Osteocyte (in vitro differentiated cells): ENCODE measurements around the gene ANXA5. TPM values are rescaled to one million over a fixed set of nuclear protein-coding genes. Genes with fewer than 3 reads are reported as not detected.

Source experiments
- DNase-seq: peaks from one replicate; pipeline ENCODE4 v3.0.0; 2021; ENCODE audit warnings: mixed read lengths; ENCODE audit not compliant: unreplicated experiment; ENCODE audit errors: extremely low spot score
- H3K27ac Mint-ChIP-seq: one replicate; pipeline ENCODE4 v1.8.0; 2021; ENCODE audit warnings: mild to moderate bottlenecking, mixed read lengths; ENCODE audit not compliant: unreplicated experiment
- H3K27me3 Mint-ChIP-seq: one replicate; pipeline ENCODE4 v1.8.0; 2021; ENCODE audit warnings: mixed read lengths; ENCODE audit not compliant: unreplicated experiment
- H3K36me3 Mint-ChIP-seq: one replicate; pipeline ENCODE4 v1.8.0; 2021; ENCODE audit warnings: mixed read lengths; ENCODE audit not compliant: unreplicated experiment
- H3K4me1 Mint-ChIP-seq: one replicate; pipeline ENCODE4 v1.8.0; 2021; ENCODE audit warnings: mixed read lengths; ENCODE audit not compliant: unreplicated experiment
- H3K4me3 Mint-ChIP-seq: one replicate; pipeline ENCODE4 v1.8.0; 2021; ENCODE audit warnings: mild to moderate bottlenecking, moderate library complexity, mixed read lengths; ENCODE audit not compliant: unreplicated experiment
- H3K9me3 Mint-ChIP-seq: one replicate; pipeline ENCODE4 v1.8.0; 2021; ENCODE audit warnings: mixed read lengths; ENCODE audit not compliant: unreplicated experiment
- CTCF ChIP-seq: fragments of 200-600 bp; sonication (generic); IDR thresholded peaks from 2 replicates; pipeline ENCODE4 v1.5.0; 2021; ENCODE audit warnings: antibody characterized with exemption, mild to moderate bottlenecking, moderate library complexity
- total RNA-seq: library from RNA; stranded (reverse); gene quantifications from 2 replicates; pipeline ENCODE4 v1.2.1, GENCODE V29; 2021

The ANXA5 gene
- total RNA-seq, 1 donor from 2014 or later = 488 TPM

- no peak for DNase-seq
- no peaks in the 10 kb centered on the region for H3K36me3 Mint-ChIP-seq
- peaks cover 10% of the 10 kb centered on the region for H3K4me1 Mint-ChIP-seq
- H3K27me3 Mint-ChIP-seq = no peaks in the 10 kb centered on the region
- no peak for TF ChIP-seq CTCF
- H3K9me3 Mint-ChIP-seq = no peaks in the 10 kb centered on the region
- no peak overlapping the region for H3K4me3 Mint-ChIP-seq
- no peak overlapping the region for H3K27ac Mint-ChIP-seq
These were observed 45.2 kb downstream of the ANXA5 start for GRCh38 chr4:121651597-121651996.

- TF ChIP-seq CTCF = no peak
- H3K9me3 Mint-ChIP-seq = no peaks in the 10 kb centered on the region
- H3K27ac Mint-ChIP-seq = no peak overlapping the region
- H3K4me1 Mint-ChIP-seq = peaks cover 7% of the 10 kb centered on the region
- DNase-seq = no peak
- H3K27me3 Mint-ChIP-seq = no peaks in the 10 kb centered on the region
- H3K36me3 Mint-ChIP-seq = no peaks in the 10 kb centered on the region
- no peak overlapping the region for H3K4me3 Mint-ChIP-seq
These were observed 46.0 kb downstream of the ANXA5 start for GRCh38 chr4:121650741-121651140.

DNA sequence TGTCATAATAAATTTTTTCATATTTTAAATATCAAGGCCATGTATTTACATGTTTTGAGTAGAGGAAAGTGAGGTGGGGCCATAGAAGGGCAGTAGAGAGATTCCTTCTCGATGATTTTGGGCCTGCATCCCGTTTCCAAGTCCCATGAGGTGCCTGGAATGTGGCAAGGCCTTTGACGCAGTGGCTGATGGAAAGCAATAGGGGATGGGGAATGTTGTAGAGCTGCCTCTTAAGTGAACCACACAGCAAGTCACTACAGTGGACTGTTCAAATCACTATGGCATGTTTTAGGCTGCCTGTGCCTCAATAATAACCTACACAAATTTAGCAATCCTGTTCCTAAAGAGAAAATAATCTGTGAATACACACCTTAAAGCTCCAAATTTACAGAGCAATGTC is 48.3 kb downstream of the ANXA5 start:
- Mint-ChIP-seq H3K36me3 (no peaks in the 10 kb centered on the region), H3K27ac (no peak overlapping the region), H3K9me3 (no peaks in the 10 kb centered on the region), H3K27me3 (peaks cover 1% of the 10 kb centered on the region), H3K4me3 (no peak overlapping the region), H3K4me1 (no peaks in the 10 kb centered on the region)
- TF ChIP-seq CTCF = no peak
- DNase-seq = no peak

- H3K27ac Mint-ChIP-seq = no peak overlapping the region
These were observed 53.7 kb downstream of the ANXA5 start for GRCh38 chr4:121642876-121643585.

DNA sequence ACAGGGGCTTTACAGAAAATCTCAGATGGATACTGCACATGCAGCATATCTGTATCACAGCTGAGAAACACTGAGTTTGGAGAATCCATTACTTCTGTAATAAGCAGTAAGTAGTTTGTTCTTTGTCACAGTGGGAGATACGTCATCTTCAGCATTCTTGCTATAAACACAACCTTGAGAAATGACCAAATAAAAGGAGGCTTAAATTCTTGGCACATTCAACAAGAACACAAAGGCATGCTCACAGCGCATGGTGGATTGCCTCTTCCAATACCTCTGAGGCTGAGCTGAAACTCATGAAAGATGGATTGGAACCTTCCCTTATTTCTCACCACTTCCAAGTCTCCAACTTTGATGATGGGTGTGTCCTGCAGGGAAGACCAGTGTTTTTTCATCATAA is 54.5 kb downstream of the ANXA5 start:
- H3K4me3 Mint-ChIP-seq = no peak overlapping the region
- peaks cover 18% of the 10 kb centered on the region for H3K27me3 Mint-ChIP-seq
- H3K4me1 Mint-ChIP-seq = no peaks in the 10 kb centered on the region
- H3K27ac Mint-ChIP-seq = no peak overlapping the region
- H3K9me3 Mint-ChIP-seq = no peaks in the 10 kb centered on the region
- H3K36me3 Mint-ChIP-seq = no peaks in the 10 kb centered on the region
- TF ChIP-seq CTCF = no peak
- DNase-seq = no peak

More at GRCh38 chr4:121642876-121643585, 53.7 kb downstream of the ANXA5 start:
- DNase-seq = no peak
- H3K9me3 Mint-ChIP-seq = no peaks in the 10 kb centered on the region
- H3K4me1 Mint-ChIP-seq = no peaks in the 10 kb centered on the region
- no peak for TF ChIP-seq CTCF
- no peak overlapping the region for H3K4me3 Mint-ChIP-seq
- H3K27me3 Mint-ChIP-seq = peaks cover 16% of the 10 kb centered on the region
- H3K36me3 Mint-ChIP-seq = no peaks in the 10 kb centered on the region
